Effector memory CD4-positive, alpha-beta T cell (primary cell): ENCODE results near the gene HSPA8.

ENCODE experiments used
- DNase-seq, 3 donors: peaks; one replicate each; pipeline ENCODE4 v3.0.0-alpha.2; 2020
- H3K27ac ChIP-seq: 2 replicates; pipeline ENCODE4 v1.7.0; 2013; ENCODE audit warnings: mild to moderate bottlenecking, low read length, moderate library complexity; ENCODE audit not compliant: insufficient read depth, poor library complexity, severe bottlenecking
- H3K27me3 ChIP-seq: replicated peaks from 2 replicates; pipeline ENCODE4 v1.7.0; 2013; ENCODE audit warnings: mild to moderate bottlenecking, low read length; ENCODE audit not compliant: insufficient read depth, control insufficient read depth, poor library complexity, severe bottlenecking
- H3K36me3 ChIP-seq: 2 replicates; pipeline ENCODE4 v1.7.0; 2013; ENCODE audit warnings: mild to moderate bottlenecking, low read length, moderate library complexity; ENCODE audit not compliant: control insufficient read depth, insufficient read depth
- H3K4me1 ChIP-seq: 2 replicates; pipeline ENCODE4 v1.7.0; 2013; ENCODE audit warnings: low read length, mild to moderate bottlenecking; ENCODE audit not compliant: control insufficient read depth, insufficient read depth, poor library complexity, severe bottlenecking
- H3K4me3 ChIP-seq: 2 replicates; pipeline ENCODE4 v1.7.0; 2013; ENCODE audit warnings: low read length, low read depth, mild to moderate bottlenecking; ENCODE audit not compliant: insufficient read depth, poor library complexity, severe bottlenecking
- H3K9me3 ChIP-seq: 2 replicates; pipeline ENCODE4 v1.7.0; 2013; ENCODE audit warnings: mild to moderate bottlenecking, low read length, moderate library complexity; ENCODE audit not compliant: control insufficient read depth

HSPA8 gene

GRCh38 chr11:123051146-123051545 is 10.8 kb downstream of the HSPA8 start:
- no peak overlapping the region for H3K27ac ChIP-seq
- H3K27me3 ChIP-seq: no peaks in the 10 kb centered on the region
- H3K36me3 ChIP-seq: peaks cover 25% of the 10 kb centered on the region
- no peaks in the 10 kb centered on the region for H3K9me3 ChIP-seq
- no peak overlapping the region for H3K4me3 ChIP-seq
- peaks cover 14% of the 10 kb centered on the region for H3K4me1 ChIP-seq
- no peak for DNase-seq

- H3K9me3 ChIP-seq: no peaks in the 10 kb centered on the region
- no peak for DNase-seq
- no peak overlapping the region for H3K27ac ChIP-seq
- no peaks in the 10 kb centered on the region for H3K4me1 ChIP-seq
- H3K36me3 ChIP-seq: peaks cover 2% of the 10 kb centered on the region
- H3K4me3 ChIP-seq: no peak overlapping the region
- no peaks in the 10 kb centered on the region for H3K27me3 ChIP-seq
Measured at GRCh38 chr11:123047947-123048293, 14.0 kb downstream of the HSPA8 start.

- H3K9me3 ChIP-seq: no peaks in the 10 kb centered on the region
- H3K27me3 ChIP-seq: no peaks in the 10 kb centered on the region
- no peak overlapping the region for H3K4me3 ChIP-seq
- H3K4me1 ChIP-seq: no peaks in the 10 kb centered on the region
- H3K36me3 ChIP-seq: no peaks in the 10 kb centered on the region
- no peak overlapping the region for H3K27ac ChIP-seq
- DNase-seq: no peak
Measured at GRCh38 chr11:123047266-123047946, 14.5 kb downstream of the HSPA8 start.

- H3K9me3 ChIP-seq: no peaks in the 10 kb centered on the region
- H3K36me3 ChIP-seq: no peaks in the 10 kb centered on the region
- no peak overlapping the region for H3K4me3 ChIP-seq
- no peaks in the 10 kb centered on the region for H3K27me3 ChIP-seq
- H3K4me1 ChIP-seq: no peaks in the 10 kb centered on the region
- DNase-seq: no peak
- no peak overlapping the region for H3K27ac ChIP-seq
Measured at GRCh38 chr11:123046473-123047259, 15.3 kb downstream of the HSPA8 start.

- Histone ChIP-seq H3K4me1 (no peaks in the 10 kb centered on the region), H3K4me3 (no peak overlapping the region), H3K27me3 (no peaks in the 10 kb centered on the region), H3K36me3 (no peaks in the 10 kb centered on the region), H3K9me3 (no peaks in the 10 kb centered on the region), H3K27ac (no peak overlapping the region)
- DNase-seq: no peak
Measured at GRCh38 chr11:123045101-123045500, 16.8 kb downstream of the HSPA8 start.

GRCh38 chr11:123041185-123041584 is 20.8 kb downstream of the HSPA8 start:
- no peak overlapping the region for H3K4me3 ChIP-seq
- H3K27me3 ChIP-seq: no peaks in the 10 kb centered on the region
- no peak for DNase-seq
- H3K9me3 ChIP-seq: no peaks in the 10 kb centered on the region
- no peaks in the 10 kb centered on the region for H3K36me3 ChIP-seq
- H3K4me1 ChIP-seq: no peaks in the 10 kb centered on the region
- H3K27ac ChIP-seq: no peak overlapping the region

- H3K9me3 ChIP-seq: no peaks in the 10 kb centered on the region
- H3K4me1 ChIP-seq: no peaks in the 10 kb centered on the region
Measured at GRCh38 chr11:123040111-123040432, 21.9 kb downstream of the HSPA8 start.

GRCh38 chr11:123035831-123036230 is 26.1 kb downstream of the HSPA8 start:
- Histone ChIP-seq H3K4me3 (no peak overlapping the region), H3K27me3 (no peaks in the 10 kb centered on the region), H3K36me3 (no peaks in the 10 kb centered on the region), H3K4me1 (no peaks in the 10 kb centered on the region), H3K27ac (no peak overlapping the region), H3K9me3 (no peaks in the 10 kb centered on the region)
- DNase-seq: no peak

More at GRCh38 chr11:123040111-123040432, 21.9 kb downstream of the HSPA8 start:
- Histone ChIP-seq H3K4me3 (no peak overlapping the region), H3K36me3 (no peaks in the 10 kb centered on the region), H3K27me3 (no peaks in the 10 kb centered on the region), H3K27ac (no peak overlapping the region)
- no peak for DNase-seq

- no peak overlapping the region for H3K27ac ChIP-seq
Measured at GRCh38 chr11:123034597-123034996, 27.3 kb downstream of the HSPA8 start.

GRCh38 chr11:123033895-123034294 is 28.0 kb downstream of the HSPA8 start:
- H3K27ac ChIP-seq: no peak overlapping the region
- H3K4me1 ChIP-seq: no peaks in the 10 kb centered on the region
- no peaks in the 10 kb centered on the region for H3K27me3 ChIP-seq
- no peak for DNase-seq
- H3K9me3 ChIP-seq: no peaks in the 10 kb centered on the region
- H3K4me3 ChIP-seq: no peak overlapping the region
- no peaks in the 10 kb centered on the region for H3K36me3 ChIP-seq

More at GRCh38 chr11:123034597-123034996, 27.3 kb downstream of the HSPA8 start:
- H3K36me3 ChIP-seq: no peaks in the 10 kb centered on the region
- no peak overlapping the region for H3K4me3 ChIP-seq
- DNase-seq: no peak
- no peaks in the 10 kb centered on the region for H3K27me3 ChIP-seq
- H3K4me1 ChIP-seq: no peaks in the 10 kb centered on the region
- H3K9me3 ChIP-seq: no peaks in the 10 kb centered on the region
